ENCODE results near the gene UNC45A. TPM values are rescaled to one million over a fixed set of nuclear protein-coding genes. Genes with fewer than 3 reads are reported as not detected.

Gene UNC45A
- total and polyA plus RNA-seq, 9 donors, result 26.2 to 75.6 (median 53.2) TPM

- 93 to 98% (median 97%) methylated on average over 4 of the region's 4 CpGs for WGBS, 3 donors
- DNase-seq, result no peak
- TF ChIP-seq EP300 (IDR thresholded peaks at IDR 0.05) (no peak), POLR2A (IDR thresholded peaks at IDR 0.05) (no peak), CTCF (IDR thresholded peaks at IDR 0.05) (no peak)
- intact Hi-C loops (cut with DNase I), result no loop called here
- Histone ChIP-seq H3K9me3 (no peaks in the 10 kb centered on the region), H3K4me3 (no peak overlapping the region), H3K27ac (no peak overlapping the region), H3K36me3 (peaks cover 2% of the 10 kb centered on the region), H3K27me3 (no peaks in the 10 kb centered on the region), H3K4me1 (ENCODE audit: insufficient read depth) (peaks cover 3% of the 10 kb centered on the region)
Measured at GRCh38 chr15:90941038-90941437, 6.0 kb downstream of the UNC45A start.

GRCh38 chr15:90942354-90943120 lies 7.5 kb downstream of the UNC45A start:
- Histone ChIP-seq H3K27ac (no peak overlapping the region), H3K27me3 (no peaks in the 10 kb centered on the region), H3K4me3 (no peak overlapping the region), H3K36me3 (peaks cover 2% of the 10 kb centered on the region), H3K4me1 (ENCODE audit: insufficient read depth) (no peaks in the 10 kb centered on the region), H3K9me3 (no peaks in the 10 kb centered on the region)
- no peak for DNase-seq
- intact Hi-C loops (cut with DNase I), result no loop called here
- TF ChIP-seq POLR2A (IDR thresholded peaks at IDR 0.05) (no peak), EP300 (IDR thresholded peaks at IDR 0.05) (no peak), CTCF (IDR thresholded peaks at IDR 0.05) (no peak)
- 83 to 94% (median 87%) methylated on average over 12 of the region's 12 CpGs for WGBS, 3 donors

- no peak for DNase-seq
- Histone ChIP-seq H3K4me3 (no peak overlapping the region), H3K27me3 (no peaks in the 10 kb centered on the region), H3K4me1 (ENCODE audit: insufficient read depth) (no peaks in the 10 kb centered on the region), H3K9me3 (no peaks in the 10 kb centered on the region), H3K36me3 (peaks cover 2% of the 10 kb centered on the region), H3K27ac (no peak overlapping the region)
- 92 to 94% (median 93%) methylated on average over 7 of the region's 7 CpGs for WGBS, 3 donors
- no peak for TF ChIP-seq CTCF (IDR thresholded peaks at IDR 0.05)
- intact Hi-C loops (cut with DNase I), result no loop called here
Measured at GRCh38 chr15:90945091-90945490, 10.0 kb downstream of the UNC45A start.

DNA sequence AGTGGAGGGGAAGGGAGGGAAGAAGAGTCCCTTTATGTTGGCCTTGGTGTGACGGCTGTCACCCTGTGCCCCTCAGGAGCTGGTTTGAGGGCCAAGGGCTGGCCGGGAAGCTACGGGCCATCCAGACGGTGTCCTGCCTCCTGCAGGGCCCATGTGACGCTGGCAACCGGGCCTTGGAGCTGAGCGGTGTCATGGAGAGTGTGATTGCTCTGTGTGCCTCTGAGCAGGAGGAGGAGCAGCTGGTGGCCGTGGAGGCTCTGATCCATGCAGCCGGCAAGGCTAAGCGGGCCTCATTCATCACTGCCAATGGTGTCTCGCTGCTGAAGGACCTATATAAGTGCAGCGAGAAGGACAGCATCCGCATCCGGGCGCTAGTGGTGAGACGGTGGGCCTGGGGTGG lies 11.5 kb downstream of the UNC45A start:
- no peaks in the 10 kb centered on the region for H3K9me3 ChIP-seq
- intact Hi-C loops (cut with DNase I), result no loop called here
- TF ChIP-seq POLR2A (IDR thresholded peaks at IDR 0.05) (no peak), CTCF (IDR thresholded peaks at IDR 0.05) (no peak), EP300 (IDR thresholded peaks at IDR 0.05) (no peak)
- peaks cover 2% of the 10 kb centered on the region for H3K36me3 ChIP-seq
- WGBS, 3 donors, result 87 to 90% (median 87%) methylated on average over 16 of the region's 16 CpGs
- no peaks in the 10 kb centered on the region for H3K4me1 ChIP-seq (ENCODE audit: insufficient read depth)
- no peak overlapping the region for H3K4me3 ChIP-seq
- H3K27me3 ChIP-seq, result no peaks in the 10 kb centered on the region
- no peak for DNase-seq
- H3K27ac ChIP-seq, result no peak overlapping the region

Data from ovary (tissue), 9 donors.